GM12874 (cell line): ENCODE data around the gene VENTX.

Source experiments
- CTCF ChIP-seq: IDR thresholded peaks from 2 replicates; pipeline ENCODE4 v1.5.1; 2011; ENCODE audit warnings: low read depth, mild to moderate bottlenecking, control low read depth, low read length, moderate library complexity; ENCODE audit not compliant: insufficient read depth

Gene VENTX

GRCh38 chr10:133264461-133264860, 26.8 kb downstream of the VENTX start:
- TF ChIP-seq CTCF = no peak

- TF ChIP-seq CTCF = no peak
Observed at GRCh38 chr10:133266056-133266795, 28.6 kb downstream of the VENTX start.

GRCh38 chr10:133267293-133267692, 29.6 kb downstream of the VENTX start:
- TF ChIP-seq CTCF = no peak

- TF ChIP-seq CTCF = no peak
Observed at GRCh38 chr10:133267829-133268228, 30.2 kb downstream of the VENTX start.

- TF ChIP-seq CTCF = no peak
Observed at GRCh38 chr10:133268532-133268931, 30.9 kb downstream of the VENTX start.

- TF ChIP-seq CTCF = no peak
Observed at GRCh38 chr10:133269367-133269766, 31.7 kb downstream of the VENTX start.

- TF ChIP-seq CTCF = no peak
Observed at GRCh38 chr10:133270204-133270603, 32.5 kb downstream of the VENTX start.
